Karpas-422 (cell line): ENCODE measurements around the gene CROCC. TPM values are rescaled to one million over a fixed set of nuclear protein-coding genes. Genes with fewer than 3 reads are reported as not detected.
"Not testable (repeated sequence)": the region's sequence is repeated elsewhere in the genome, so short reads cannot be mapped to it uniquely, and the experiment has no call there.

Source experiments
- DNase-seq: peaks from one replicate; pipeline ENCODE4 v3.0.0-alpha.2; 2015
- H2AFZ ChIP-seq: fragments of 200-600 bp; sonication (generic); 2 replicates; pipeline ENCODE4 v1.6.1; 2014; ENCODE audit warnings: antibody characterized with exemption, low read length, mixed read lengths
- H3K27ac ChIP-seq: fragments of 200-600 bp; sonication (generic); 2 replicates; pipeline ENCODE4 v1.5.1; 2014; ENCODE audit warnings: mild to moderate bottlenecking, low read length, moderate library complexity
- H3K27me3 ChIP-seq: fragments of 200-600 bp; sonication (generic); 2 replicates; pipeline ENCODE4 v1.6.1; 2014; ENCODE audit warnings: low read length, mixed read lengths
- H3K36me3 ChIP-seq: fragments of 200-600 bp; sonication (generic); 2 replicates; pipeline ENCODE4 v1.6.1; 2014; ENCODE audit warnings: low read length, mixed read lengths; ENCODE audit not compliant: insufficient read depth
- H3K4me1 ChIP-seq: fragments of 200-600 bp; sonication (generic); 2 replicates; pipeline ENCODE4 v1.6.1; 2014; ENCODE audit warnings: mild to moderate bottlenecking, low read length, mixed read lengths
- H3K4me2 ChIP-seq: fragments of 200-600 bp; sonication (generic); 2 replicates; pipeline ENCODE4 v1.6.1; 2014; ENCODE audit warnings: low read length, low read depth, mild to moderate bottlenecking; ENCODE audit not compliant: poor library complexity, severe bottlenecking
- H3K4me3 ChIP-seq: fragments of 200-600 bp; sonication (generic); 2 replicates; pipeline ENCODE4 v1.5.1; 2014; ENCODE audit warnings: mild to moderate bottlenecking, antibody characterized with exemption, low read length, mixed read lengths
- H3K79me2 ChIP-seq: fragments of 200-600 bp; sonication (generic); 2 replicates; pipeline ENCODE4 v1.6.1; 2014; ENCODE audit warnings: mild to moderate bottlenecking, low read length, mixed read lengths
- H3K9ac ChIP-seq: fragments of 200-600 bp; sonication (generic); 2 replicates; pipeline ENCODE4 v1.6.0; 2014; ENCODE audit warnings: low read length
- H3K9me2 ChIP-seq: fragments of 200-600 bp; sonication (generic), shearing (Covaris generic); replicated peaks from 2 replicates; pipeline ENCODE4 v1.6.0; 2014; ENCODE audit warnings: mild to moderate bottlenecking, low read length, moderate library complexity; ENCODE audit not compliant: insufficient read depth
- H3K9me3 ChIP-seq: fragments of 300-700, 200-600 bp; sonication (generic); 2 replicates; pipeline ENCODE4 v1.6.1; 2014; ENCODE audit warnings: low read length, mixed read lengths
- H4K20me1 ChIP-seq: fragments of 200-600 bp; sonication (generic); 2 replicates; pipeline ENCODE4 v1.6.1; 2014; ENCODE audit warnings: mild to moderate bottlenecking, antibody characterized with exemption, low read length, low read depth; ENCODE audit not compliant: insufficient read depth
- total RNA-seq: library from RNA; depleted of rRNA; stranded (reverse); fragments of >200 nt; shearing (Covaris generic); gene quantifications from 2 replicates; pipeline ENCODE4 v1.2.3, GENCODE V29; 2014; ENCODE audit warnings: low replicate concordance

CROCC gene
- total RNA-seq, 1 experiment from 2014 or later = 12.1 TPM

DNA sequence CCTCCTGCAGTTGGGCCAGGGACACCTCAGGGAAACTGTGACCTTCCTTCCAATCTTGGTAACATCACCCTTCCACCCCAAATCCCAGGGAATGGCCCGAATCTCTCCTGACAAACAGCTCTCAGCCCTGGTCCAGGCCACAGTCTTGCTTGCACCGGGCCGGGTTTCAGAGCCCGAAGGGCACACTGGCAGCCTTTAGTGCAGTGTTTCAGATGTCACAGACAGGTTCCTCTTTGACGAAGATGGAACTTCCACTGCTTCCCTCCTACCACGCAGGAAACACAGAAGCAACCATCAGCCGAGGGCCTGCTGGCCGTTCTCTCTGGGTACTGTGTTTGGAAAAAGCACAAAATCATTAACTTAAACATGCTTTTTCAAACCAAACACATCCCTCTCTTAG is 9.0 kb upstream of the CROCC start:
- not testable (repeated sequence) for DNase-seq, H2AFZ ChIP-seq

DNA sequence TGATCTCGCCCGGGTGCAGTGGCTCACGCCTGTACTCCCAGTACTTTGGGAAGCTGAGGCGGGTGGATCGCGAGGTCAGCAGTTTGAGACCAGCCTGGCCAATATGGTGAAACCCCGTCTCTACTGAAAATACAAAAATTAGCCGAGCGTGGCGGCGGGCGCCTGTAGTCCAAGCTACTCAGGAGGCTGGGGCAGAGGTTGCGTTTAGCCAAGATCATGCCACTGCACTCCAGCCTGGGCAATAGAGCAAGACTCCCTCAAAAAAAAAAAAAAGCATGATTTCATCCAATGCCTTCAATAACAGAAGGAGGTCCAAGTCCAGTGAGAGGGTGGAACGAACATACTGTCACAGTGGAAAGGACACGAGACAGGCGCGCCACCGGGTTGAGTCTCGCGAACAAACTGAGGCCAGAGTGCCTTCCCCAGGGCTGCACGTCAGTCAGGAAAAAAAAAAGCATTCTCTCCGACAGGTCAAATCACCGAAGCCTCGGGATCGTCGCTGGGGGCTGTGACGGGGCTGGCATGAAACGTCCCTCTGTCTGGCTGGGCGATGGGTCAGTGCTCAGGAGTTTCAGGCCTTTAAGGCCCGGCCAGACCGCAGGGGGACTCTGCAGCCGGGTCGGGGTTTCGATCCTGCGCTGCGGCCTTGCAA is 8.4 kb upstream of the CROCC start:
- DNase-seq = no peak
- no peaks in the 10 kb centered on the region for H3K27me3 ChIP-seq
- H3K4me3 ChIP-seq = peak overlapping the region; percentile 65
- H4K20me1 ChIP-seq = no peaks in the 10 kb centered on the region
- H3K79me2 ChIP-seq = no peaks in the 10 kb centered on the region
- no peak overlapping the region for H3K27ac ChIP-seq
- H3K4me1 ChIP-seq = peaks cover 19% of the 10 kb centered on the region
- H3K9me3 ChIP-seq = no peaks in the 10 kb centered on the region
- peak overlapping the region; percentile 72 for H3K9ac ChIP-seq
- no peaks in the 10 kb centered on the region for H3K9me2 ChIP-seq
- no peaks in the 10 kb centered on the region for H3K36me3 ChIP-seq
- H2AFZ ChIP-seq = peak overlapping the region; percentile 93
- peak overlapping the region; percentile 91 for H3K4me2 ChIP-seq

More for the DNA sequence above, 9.0 kb upstream of the CROCC start:
- peak overlapping the region; percentile 91 for H3K4me2 ChIP-seq
- not testable (repeated sequence) for H3K79me2 ChIP-seq, H4K20me1 ChIP-seq, H3K9me2 ChIP-seq, H3K27ac ChIP-seq, H3K9ac ChIP-seq, H3K9me3 ChIP-seq, H3K36me3 ChIP-seq, H3K27me3 ChIP-seq
- peaks cover 19% of the 10 kb centered on the region for H3K4me1 ChIP-seq
- H3K4me3 ChIP-seq = peak overlapping the region; percentile 65; the same call in 1 of the 2 replicates

DNA sequence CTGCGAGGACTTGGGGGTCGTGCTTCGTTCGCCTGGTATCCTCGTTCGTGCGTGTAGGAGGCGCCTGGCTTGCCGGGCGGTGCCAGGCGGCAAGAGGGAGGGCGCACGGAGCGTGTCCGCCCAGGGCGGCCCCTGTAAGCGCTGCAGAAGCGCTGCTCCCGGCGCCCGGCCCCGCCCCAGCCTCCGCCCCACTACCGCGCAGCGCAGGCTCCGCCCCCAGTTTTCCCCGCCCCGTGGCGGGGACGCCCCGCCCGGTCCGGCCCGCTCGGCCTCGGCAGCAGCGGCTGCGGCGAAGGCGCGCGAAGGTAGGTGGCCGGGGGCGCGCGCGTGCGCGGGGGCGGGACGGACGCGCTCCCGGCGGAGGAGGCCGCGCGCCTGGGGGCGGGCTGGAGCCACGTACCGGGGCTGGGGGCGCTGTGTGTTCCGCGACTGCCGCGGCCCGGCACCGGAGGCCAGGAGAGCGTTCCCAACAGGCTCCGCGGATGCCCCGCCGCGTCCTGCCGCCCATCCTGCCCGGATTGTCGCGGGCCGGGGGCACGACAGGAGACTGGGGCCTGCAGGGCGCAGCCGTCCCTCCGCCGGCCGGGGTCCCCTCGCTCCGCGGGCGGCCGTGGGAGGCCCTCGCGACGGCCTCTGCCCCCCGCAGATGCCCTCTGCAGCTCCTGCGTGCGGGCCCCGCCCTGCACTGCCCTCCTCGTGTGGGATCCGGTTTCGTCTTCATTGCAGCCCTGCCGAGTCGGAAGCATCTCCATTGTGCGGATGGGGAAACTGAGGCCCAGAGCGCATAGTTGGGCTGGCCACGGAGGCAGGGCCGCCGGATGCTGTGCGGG is 7.7 kb upstream of the CROCC start:
- H3K4me1 ChIP-seq = peaks cover 19% of the 10 kb centered on the region
- peak; percentile 99 for DNase-seq
- no peaks in the 10 kb centered on the region for H3K9me2 ChIP-seq
- no peak overlapping the region for H3K27ac ChIP-seq
- H3K9me3 ChIP-seq = no peaks in the 10 kb centered on the region
- peak overlapping the region; percentile 99 for H2AFZ ChIP-seq
- peak overlapping the region; percentile 99 for H3K4me3 ChIP-seq
- H3K4me2 ChIP-seq = peak overlapping the region; percentile 91
- no peaks in the 10 kb centered on the region for H3K36me3 ChIP-seq
- H4K20me1 ChIP-seq = no peaks in the 10 kb centered on the region
- H3K27me3 ChIP-seq = no peaks in the 10 kb centered on the region
- H3K9ac ChIP-seq = peak overlapping the region; percentile 99
- no peaks in the 10 kb centered on the region for H3K79me2 ChIP-seq

DNA sequence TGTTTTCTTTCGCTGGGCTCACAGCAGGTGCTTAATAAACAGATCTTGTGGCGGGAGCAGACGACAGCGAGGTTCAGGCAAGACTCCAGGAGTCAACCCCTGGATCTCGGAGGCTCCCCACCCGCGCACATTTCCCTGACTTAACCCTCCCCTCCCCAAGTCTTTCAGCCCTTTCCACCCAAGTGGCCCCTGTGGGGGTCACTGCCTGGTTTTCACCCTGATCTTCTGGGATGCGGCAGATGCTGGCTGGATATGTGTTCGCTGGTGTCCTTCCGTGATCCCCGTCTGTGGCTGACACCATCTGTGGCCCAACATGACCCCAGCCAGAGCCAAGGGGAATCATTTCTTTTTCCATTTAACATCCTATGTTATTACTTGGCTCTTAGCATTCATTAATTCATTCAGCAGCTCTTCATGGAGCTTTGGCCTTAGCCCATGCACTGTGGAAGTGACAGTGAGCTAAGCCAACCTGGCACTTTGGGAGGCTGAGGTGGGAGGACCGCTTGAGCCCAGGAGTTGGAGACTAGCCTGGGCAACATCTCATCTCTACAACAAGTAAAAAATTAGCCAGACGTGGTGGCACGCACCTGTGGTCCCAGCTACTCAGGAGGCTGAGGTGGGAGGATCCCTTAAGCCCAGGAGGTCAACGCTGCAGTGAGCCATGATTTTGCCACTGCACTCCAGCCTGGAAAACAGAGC is 6.7 kb upstream of the CROCC start:
- not testable (repeated sequence) for H4K20me1 ChIP-seq, H3K27ac ChIP-seq, H2AFZ ChIP-seq, H3K9me3 ChIP-seq, H3K9me2 ChIP-seq, H3K79me2 ChIP-seq, DNase-seq, H3K27me3 ChIP-seq, H3K36me3 ChIP-seq
- Histone ChIP-seq H3K4me1 (peaks cover 19% of the 10 kb centered on the region), H3K4me3 (peak overlapping the region; percentile 99; the same call in 1 of the 2 replicates), H3K9ac (peak overlapping the region; percentile 99), H3K4me2 (peak overlapping the region; percentile 91)

DNA sequence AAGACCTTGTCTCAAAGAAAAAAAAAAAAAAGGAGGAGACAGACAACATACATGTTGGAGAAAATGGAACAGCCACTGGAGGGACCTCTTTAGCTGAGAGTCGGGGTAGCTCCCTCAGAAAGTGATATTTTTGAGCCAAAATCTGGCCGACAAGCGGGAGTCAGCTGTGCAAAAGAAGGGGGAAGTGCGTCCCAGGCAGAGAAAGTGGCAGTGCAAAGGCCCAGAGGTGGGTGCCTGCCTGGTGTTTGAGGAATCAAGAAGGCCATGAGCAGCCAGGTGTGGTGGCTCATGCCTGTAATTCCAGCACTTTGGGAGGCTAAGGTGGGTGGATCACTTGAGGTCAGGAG is 6.1 kb upstream of the CROCC start:
- H3K4me1 ChIP-seq = peaks cover 19% of the 10 kb centered on the region
- no peaks in the 10 kb centered on the region for H3K36me3 ChIP-seq
- peak; percentile 80 for DNase-seq
- H3K27ac ChIP-seq = no peak overlapping the region
- no peak overlapping the region for H2AFZ ChIP-seq
- H3K9ac ChIP-seq = no peak overlapping the region
- H4K20me1 ChIP-seq = no peaks in the 10 kb centered on the region
- no peaks in the 10 kb centered on the region for H3K9me2 ChIP-seq
- no peaks in the 10 kb centered on the region for H3K79me2 ChIP-seq
- no peaks in the 10 kb centered on the region for H3K9me3 ChIP-seq
- no peak overlapping the region for H3K4me2 ChIP-seq
- H3K4me3 ChIP-seq = no peak overlapping the region
- H3K27me3 ChIP-seq = no peaks in the 10 kb centered on the region

DNA sequence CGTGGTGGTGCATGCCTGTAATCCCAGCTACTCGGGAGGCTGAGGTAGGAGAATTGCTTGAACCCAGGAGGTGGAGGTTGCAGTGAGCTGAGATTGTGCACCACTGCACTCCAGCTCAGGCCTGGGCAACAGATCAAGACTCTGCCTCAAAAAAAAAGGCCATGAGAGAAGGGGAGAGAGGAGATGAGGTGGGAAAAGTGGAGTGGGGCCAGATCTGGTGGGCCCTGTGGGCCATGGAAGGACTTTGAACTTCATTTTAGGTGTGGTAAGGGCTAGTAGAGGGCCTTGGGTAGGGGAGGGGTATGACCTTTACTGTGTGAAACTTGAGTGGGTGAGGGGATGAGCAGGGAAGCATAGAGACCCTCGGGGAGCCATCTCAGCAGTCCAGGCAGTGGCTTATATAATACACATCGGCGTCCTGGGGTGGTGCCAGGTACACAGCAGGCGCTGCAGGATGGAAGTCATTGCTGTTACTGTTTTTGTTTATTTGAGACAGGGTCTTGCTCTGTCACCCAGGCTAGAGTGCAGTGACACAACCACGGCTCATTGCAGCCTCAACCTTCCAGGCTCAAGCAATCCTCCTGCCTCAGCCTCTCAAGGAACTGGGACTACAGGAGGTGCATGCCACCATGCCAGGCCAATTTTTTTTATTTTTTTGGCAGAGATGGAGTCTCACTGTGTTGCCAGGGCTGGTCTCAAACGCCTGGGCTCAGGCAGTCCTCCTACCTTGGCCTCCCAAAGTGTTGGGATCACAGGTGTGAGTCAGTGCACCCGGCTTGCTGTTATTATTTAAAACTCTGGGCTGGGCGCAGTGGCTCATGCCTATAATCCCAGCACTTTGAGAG is 5.5 kb upstream of the CROCC start:
- not testable (repeated sequence) for H3K27me3 ChIP-seq, DNase-seq, H3K4me2 ChIP-seq, H3K79me2 ChIP-seq, H3K27ac ChIP-seq, H3K9me3 ChIP-seq, H3K4me3 ChIP-seq, H4K20me1 ChIP-seq, H3K9ac ChIP-seq, H2AFZ ChIP-seq, H3K9me2 ChIP-seq, H3K36me3 ChIP-seq
- peaks cover 23% of the 10 kb centered on the region for H3K4me1 ChIP-seq

DNA sequence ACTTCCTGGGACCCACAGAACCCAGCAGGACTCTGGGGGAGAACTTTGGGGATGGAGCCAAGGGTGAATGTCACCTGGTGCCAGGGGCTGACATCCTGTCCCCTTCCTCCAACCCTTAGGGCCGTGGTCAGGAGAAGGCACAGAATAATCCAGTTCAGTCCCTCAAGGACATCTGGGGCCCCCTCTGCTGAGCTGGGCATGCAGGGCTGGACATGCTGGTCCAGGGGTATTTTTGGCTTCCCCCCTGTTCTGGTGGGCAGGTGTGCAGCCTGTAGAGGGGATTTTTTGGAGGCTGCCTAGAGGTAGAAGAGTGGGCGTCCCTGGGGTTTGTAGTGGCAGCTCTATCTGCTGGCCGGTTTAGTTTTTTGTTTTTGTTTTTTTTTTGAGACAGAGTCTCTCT is 3.4 kb upstream of the CROCC start:
- Histone ChIP-seq H3K9me3 (no peaks in the 10 kb centered on the region), H3K9me2 (no peaks in the 10 kb centered on the region), H3K27ac (no peak overlapping the region), H3K27me3 (no peaks in the 10 kb centered on the region), H3K9ac (no peak overlapping the region), H3K79me2 (peaks cover 7% of the 10 kb centered on the region; the same call in 1 of the 2 replicates), H3K4me3 (no peak overlapping the region), H2AFZ (no peak overlapping the region), H3K4me2 (no peak overlapping the region), H3K4me1 (peaks cover 29% of the 10 kb centered on the region), H3K36me3 (no peaks in the 10 kb centered on the region), H4K20me1 (no peaks in the 10 kb centered on the region)
- DNase-seq = no peak
